Measurements from ENCODE around the gene ADSL. TPM values are rescaled to one million over a fixed set of nuclear protein-coding genes. Genes with fewer than 3 reads are reported as not detected.

The ADSL gene
- total and polyA plus RNA-seq, 10 donors: 39.1 to 77.7 (median 51.7) TPM

- peak overlapping the region; percentile 15 to 87 (median 70) for H3K27ac ChIP-seq
- WGBS, 5 donors: 86 to 91% (median 88%) methylated on average over 11 of the region's 11 CpGs
- TF ChIP-seq POLR2AphosphoS5 (IDR thresholded peaks at IDR 0.05): no peak
- no peak for TF ChIP-seq CTCF (IDR thresholded peaks at IDR 0.05 in 8 of 11, conservative IDR thresholded peaks at IDR 0.05 in 3 of 11)
- no peak for TF ChIP-seq POLR2A (IDR thresholded peaks at IDR 0.05)
- peak; percentile 72 for DNase-seq
- H3K9me3 ChIP-seq: no peaks in the 10 kb centered on the region
- H3K4me3 ChIP-seq: no peak overlapping the region
- H3K36me3 ChIP-seq: peaks cover 0 to 99% (median 62%) of the 10 kb centered on the region in 6 donors
- no peaks in the 10 kb centered on the region for H3K27me3 ChIP-seq (replicated peaks in 1 of 7)
- intact Hi-C loops (cut with DNase I; ENCODE audit: low total_unique reads): no loop called here
- H3K4me1 ChIP-seq: peaks cover 19 to 85% (median 71%) of the 10 kb centered on the region in 6 donors
Measured at GRCh38 chr22:40416636-40417035, 70.3 kb downstream of the ADSL start.

- 83 to 92% (median 89%) methylated on average over 7 to 8 of the region's 8 CpGs for WGBS, 5 donors
- intact Hi-C loops (cut with DNase I; ENCODE audit: low total_unique reads): no loop called here
- Histone ChIP-seq H3K27me3 (replicated peaks in 1 of 7) (no peaks in the 10 kb centered on the region), H3K9me3 (no peaks in the 10 kb centered on the region), H3K27ac (peak overlapping the region in 7 of 8 donors; percentile 15 to 87 (median 77)), H3K36me3 (peaks cover 0 to 99% (median 62%) of the 10 kb centered on the region in 6 donors), H3K4me3 (no peak overlapping the region), H3K4me1 (peaks cover 19 to 81% (median 71%) of the 10 kb centered on the region in 6 donors)
- peak; percentile 70 for DNase-seq
- peak in 1 of 3 donors; percentile 35 for TF ChIP-seq POLR2AphosphoS5 (IDR thresholded peaks at IDR 0.05)
- TF ChIP-seq CTCF (IDR thresholded peaks at IDR 0.05 in 8 of 11, conservative IDR thresholded peaks at IDR 0.05 in 3 of 11): no peak
Measured at GRCh38 chr22:40417041-40417440, 70.7 kb downstream of the ADSL start.

DNA sequence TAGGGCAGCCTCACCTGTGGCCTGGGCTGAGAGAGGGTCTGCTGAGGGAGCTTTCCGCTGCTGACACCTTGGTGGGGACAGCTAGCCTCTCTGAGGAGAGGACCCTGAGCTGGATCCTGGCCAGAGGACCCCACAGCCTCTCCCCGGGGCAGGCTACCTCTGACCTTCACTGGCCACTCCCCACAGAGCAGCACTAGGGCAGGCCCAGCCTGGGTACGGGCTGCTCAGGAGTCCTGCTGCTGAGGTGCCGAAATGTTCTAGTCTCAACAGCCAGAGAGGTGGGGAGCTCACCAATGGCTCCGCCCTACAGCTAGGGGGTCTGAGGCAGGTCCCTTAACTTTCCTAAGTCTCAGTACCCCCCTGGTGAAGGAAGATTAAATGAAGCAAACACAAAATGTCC, 71.6 kb downstream of the ADSL start:
- 83 to 98% (median 95%) methylated on average over 1 to 5 of the region's 5 CpGs for WGBS, 5 donors

More for the DNA sequence above, 71.6 kb downstream of the ADSL start:
- Histone ChIP-seq H3K9me3 (no peaks in the 10 kb centered on the region), H3K36me3 (peaks cover 0 to 100% (median 70%) of the 10 kb centered on the region in 6 donors), H3K27me3 (replicated peaks in 1 of 7) (no peaks in the 10 kb centered on the region), H3K27ac (peak overlapping the region in 5 of 8 donors; percentile 14 to 87 (median 77)), H3K4me3 (no peak overlapping the region), H3K4me1 (peaks cover 19 to 81% (median 67%) of the 10 kb centered on the region in 6 donors)
- DNase-seq: peak; percentile 73
- intact Hi-C loops (cut with DNase I; ENCODE audit: low total_unique reads): no loop called here
- TF ChIP-seq CTCF (IDR thresholded peaks at IDR 0.05 in 8 of 11, conservative IDR thresholded peaks at IDR 0.05 in 3 of 11): no peak

Measured in spleen (tissue), 11 donors.